ENCODE measurements around the gene CENPN.

CENPN gene

GRCh38 chr16:81035975-81036750 lies 29.1 kb downstream of the CENPN start:
- peak; percentile 63 for DNase-seq

- no peak for DNase-seq
These were observed 29.8 kb downstream of the CENPN start for GRCh38 chr16:81036751-81037350.

GRCh38 chr16:81040131-81040530 lies 33.1 kb downstream of the CENPN start:
- DNase-seq = no peak

GRCh38 chr16:81040842-81041241 lies 33.8 kb downstream of the CENPN start:
- DNase-seq = no peak

DNA sequence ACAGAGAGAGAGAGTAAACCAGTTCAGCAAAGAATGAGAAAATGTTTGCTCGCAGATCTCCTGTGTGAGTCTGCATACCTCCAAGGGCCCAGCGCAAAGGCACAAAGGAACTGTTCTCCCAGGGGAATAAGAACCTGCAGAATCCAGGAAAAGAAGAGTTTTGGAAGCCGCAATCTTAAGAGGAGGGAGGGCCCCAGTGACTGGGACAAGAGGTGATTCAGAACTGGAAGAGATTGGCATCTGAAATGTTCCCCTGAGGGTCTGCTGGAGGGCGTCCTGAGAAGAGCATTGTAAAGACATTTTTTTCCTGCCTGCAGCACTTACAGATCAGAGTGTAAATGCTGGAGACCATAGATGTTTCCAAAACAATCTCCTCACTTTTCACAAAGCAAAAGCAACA lies 34.7 kb downstream of the CENPN start:
- DNase-seq = no peak

GRCh38 chr16:81042821-81043220 lies 35.8 kb downstream of the CENPN start:
- no peak for DNase-seq

DNA sequence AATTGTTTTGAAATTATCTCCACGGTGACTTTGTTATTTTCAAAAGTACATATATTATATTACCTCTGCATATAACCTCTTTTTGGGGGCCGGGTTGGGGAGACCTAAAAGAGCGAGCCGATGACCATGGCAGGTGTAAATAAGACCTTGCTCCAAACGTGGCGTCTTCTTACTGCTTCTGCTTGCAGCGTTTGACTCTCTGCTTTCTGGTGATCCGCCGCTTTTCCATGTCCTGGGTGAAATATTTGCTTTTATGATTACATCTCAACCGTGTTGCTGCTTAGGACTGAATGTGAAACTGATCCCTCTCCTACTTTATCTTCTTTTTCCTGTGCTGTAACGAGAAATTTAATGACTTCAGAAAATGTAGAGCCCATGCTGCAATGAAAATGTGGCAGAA lies 46.7 kb downstream of the CENPN start:
- DNase-seq = no peak

- DNase-seq = no peak
These were observed 53.7 kb downstream of the CENPN start for GRCh38 chr16:81060576-81061306.

GRCh38 chr16:81061307-81061640 lies 54.3 kb downstream of the CENPN start:
- no peak for DNase-seq

- DNase-seq = no peak
These were observed 55.0 kb downstream of the CENPN start for GRCh38 chr16:81061871-81062608.

DNA sequence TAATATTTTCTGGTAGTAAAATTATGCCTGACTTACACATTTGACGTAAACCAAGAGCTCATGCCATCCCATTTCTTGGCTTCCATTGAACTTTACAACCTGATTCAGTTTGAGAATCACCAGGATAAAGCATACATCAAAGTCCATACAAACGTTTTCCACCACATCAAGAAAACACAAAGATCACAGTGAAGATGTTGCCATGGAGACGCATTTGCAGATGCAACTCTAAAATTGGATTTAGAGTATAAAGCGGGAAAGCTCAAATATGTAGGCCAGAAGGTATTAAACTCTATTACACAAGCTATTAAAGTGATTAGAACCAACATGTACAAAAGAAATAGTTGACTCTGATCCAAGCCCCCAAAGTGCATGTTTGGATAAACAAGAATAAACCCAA lies 59.7 kb downstream of the CENPN start:
- no peak for DNase-seq

DNA sequence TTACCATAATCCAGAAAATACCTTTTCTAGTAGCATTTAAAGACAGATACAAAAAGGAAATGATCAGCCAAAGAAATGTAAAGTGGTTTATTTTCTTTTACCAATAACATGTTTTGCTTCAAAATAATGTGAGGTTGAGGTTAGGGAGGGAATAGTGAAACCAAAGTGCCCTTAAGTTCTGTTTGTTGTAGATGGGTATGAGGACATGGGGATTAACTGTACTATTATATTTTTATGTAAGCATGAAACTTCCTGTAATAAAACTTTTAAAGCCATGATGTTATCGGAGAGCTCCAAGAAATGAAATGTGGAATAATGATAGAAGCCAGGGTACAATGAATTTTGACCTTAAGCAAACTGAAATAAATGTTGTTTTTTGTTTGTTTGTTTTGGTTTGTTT lies 60.2 kb downstream of the CENPN start:
- DNase-seq = no peak

GRCh38 chr16:81069063-81069462 lies 62.0 kb downstream of the CENPN start:
- DNase-seq = no peak

DNA sequence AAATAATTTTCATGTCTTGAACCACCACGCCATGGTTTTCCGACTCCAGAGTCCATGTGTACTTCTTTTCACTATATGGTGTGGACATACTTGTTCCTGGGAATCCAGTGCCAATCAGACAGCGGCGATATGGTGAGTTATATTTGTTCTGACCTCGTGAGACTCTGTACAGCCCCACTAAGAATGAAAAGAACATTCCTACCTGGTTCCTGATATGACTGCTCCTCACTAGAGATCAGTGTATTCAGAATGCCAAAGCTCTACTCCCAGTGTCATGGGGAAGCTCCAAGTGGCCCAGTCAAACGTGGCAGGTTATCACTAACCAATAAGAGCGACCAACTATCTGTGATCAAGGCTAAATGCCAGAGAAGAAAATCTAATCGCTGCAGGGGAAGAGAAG lies 64.0 kb downstream of the CENPN start:
- DNase-seq = no peak

- no peak for DNase-seq
These were observed 64.8 kb downstream of the CENPN start for GRCh38 chr16:81071805-81072204.

DNA sequence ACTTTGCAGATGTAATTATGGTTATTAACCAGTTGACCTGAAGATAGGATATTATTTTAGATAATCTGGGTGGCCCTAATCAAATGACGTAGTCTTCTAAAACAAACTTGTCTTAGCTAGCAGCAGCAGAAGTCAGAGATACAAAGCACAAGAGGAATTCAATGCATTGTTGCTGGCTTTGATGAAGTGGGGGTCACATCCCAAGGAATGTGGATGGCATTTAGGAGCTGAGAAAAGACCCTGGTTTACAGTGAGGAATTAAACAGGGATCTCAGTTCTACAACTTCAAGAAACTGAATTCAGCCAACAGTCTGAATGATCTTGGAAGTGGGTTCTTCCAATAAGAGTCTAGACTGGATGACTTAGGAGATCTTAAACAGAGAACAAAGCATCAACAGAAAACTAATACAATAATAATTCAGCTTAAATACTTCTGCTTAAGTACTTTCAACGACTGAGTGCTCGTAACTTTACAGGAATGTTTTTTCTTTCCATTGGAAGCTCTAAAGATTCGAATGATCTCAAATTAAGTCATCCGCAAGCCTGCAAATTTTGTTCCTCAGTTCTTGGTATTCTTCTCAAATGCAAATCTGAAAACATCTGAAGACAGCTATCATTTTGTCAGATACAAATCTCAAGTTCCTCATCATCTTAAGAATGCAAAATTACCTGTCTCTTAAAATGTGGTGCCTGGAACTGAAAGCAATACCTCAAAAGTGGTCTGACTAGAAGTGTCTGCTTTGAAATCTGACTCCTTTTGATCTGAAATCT lies 66.7 kb downstream of the CENPN start:
- DNase-seq = no peak

DNA sequence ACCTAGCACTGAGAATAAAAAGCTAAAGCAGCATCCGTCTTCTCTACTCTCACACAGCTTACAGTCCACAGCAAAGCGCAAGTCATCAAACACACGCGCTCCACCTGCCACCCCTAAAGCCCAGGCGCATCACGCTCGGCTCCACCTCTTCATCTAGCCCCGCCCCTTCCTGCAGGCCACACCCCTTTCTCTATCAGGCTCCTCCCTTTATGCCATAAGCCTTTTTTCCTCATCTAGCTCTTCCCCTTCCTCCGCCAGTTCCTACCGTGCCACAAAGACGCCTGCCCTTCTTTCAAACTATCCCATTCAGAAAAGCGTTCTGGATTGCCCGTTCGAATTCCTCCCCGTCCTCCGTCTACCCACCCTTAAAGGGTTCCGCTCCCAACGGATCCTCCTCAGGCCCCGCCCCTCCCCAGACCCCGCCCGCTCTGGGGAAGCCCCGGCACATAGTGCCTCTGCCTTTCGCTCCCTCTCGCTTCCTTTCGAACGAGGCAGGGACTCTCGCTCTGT lies 69.6 kb downstream of the CENPN start:
- peak; percentile 94 for DNase-seq

DNA sequence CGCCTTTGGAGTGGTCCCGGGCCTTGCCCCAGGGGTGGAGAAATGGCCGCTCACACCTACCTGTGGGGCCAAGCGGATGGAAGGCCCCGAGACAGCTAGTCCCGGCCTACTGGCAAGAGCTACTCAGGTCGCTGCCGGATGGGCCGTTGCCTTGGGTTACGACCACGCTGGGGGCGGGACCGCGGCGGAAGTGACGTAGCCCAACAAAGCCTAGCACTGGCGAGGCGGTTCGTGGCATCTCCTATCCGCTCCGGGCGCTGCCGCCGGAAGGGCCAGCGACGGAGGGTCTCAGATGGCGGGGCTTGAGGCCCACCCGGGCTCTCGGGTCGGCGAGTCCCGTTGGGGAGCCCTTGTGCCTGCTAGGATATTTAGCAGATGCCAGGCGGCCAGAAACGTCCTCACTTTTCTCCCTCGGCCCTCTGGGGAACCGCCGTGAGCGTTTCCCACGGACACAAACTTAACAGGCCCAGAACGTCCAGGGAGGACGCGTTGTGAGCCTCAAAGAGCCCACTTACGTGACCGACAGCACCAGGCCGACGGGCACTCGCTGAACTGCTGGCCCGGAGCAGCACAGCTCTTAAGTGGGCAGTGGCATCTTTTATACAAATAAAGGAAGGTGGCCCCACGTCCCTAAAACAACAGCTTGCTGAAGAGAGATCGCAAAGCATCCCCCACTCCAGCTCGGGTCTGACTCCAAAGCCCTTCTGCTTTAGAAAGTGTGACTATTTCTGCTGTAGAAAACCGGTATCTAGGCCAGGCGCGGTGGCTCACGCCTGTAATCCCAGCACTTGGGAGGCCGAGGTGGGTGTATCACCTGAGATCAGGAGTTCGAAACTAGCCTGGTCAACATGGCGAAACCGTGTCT lies 70.3 kb downstream of the CENPN start, which contains the start of gene C16orf46:
TSS of gene C16orf46 (minus strand) at position 163 of the 865 bp plus-strand sequence. CDS start 13,283 bp downstream, outside the sequence.
- peak; percentile 97 for DNase-seq

GRCh38 chr16:81080233-81080632 lies 73.2 kb downstream of the CENPN start:
- no peak for DNase-seq

DNA sequence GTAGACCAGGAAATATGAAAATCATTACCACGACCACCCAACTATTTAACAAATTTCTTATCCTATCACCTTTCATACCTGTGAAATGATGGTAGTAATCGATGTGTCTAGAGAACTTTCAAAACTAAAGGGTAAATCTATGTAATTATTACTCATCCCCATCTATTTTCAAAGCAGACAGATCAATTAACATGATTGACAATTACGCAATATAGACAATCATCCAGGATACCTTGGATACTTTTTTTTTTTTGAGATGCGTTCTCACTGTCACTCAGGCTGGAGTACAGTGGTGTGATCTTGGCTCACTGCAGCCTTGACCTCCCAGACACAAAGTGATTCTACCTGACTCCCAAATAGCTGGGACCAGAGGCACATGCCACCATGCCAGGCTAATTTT lies 74.0 kb downstream of the CENPN start:
- no peak for DNase-seq

Data from CD4-positive, alpha-beta T cell treated with Interleukin-6 for 4 hours (primary cell).